GM18511 (cell line): Measurements from ENCODE around the gene SLC49A3.
"Not testable (repeated sequence)": the region's sequence is repeated elsewhere in the genome, so short reads cannot be mapped to it uniquely, and the experiment has no call there.

Source experiments
- ATAC-seq: cut with Tn5 transposase; IDR thresholded peaks from one replicate; pipeline ENCODE4 v1.9.1; 2021; ENCODE audit warnings: mild to moderate bottlenecking, moderate library complexity; ENCODE audit not compliant: unreplicated experiment

The SLC49A3 gene

GRCh38 chr4:703336-704197, 14.6 kb upstream of the SLC49A3 start:
- ATAC-seq, result no peak

- ATAC-seq, result no peak
Measured at GRCh38 chr4:702618-703048, 13.7 kb upstream of the SLC49A3 start.

DNA sequence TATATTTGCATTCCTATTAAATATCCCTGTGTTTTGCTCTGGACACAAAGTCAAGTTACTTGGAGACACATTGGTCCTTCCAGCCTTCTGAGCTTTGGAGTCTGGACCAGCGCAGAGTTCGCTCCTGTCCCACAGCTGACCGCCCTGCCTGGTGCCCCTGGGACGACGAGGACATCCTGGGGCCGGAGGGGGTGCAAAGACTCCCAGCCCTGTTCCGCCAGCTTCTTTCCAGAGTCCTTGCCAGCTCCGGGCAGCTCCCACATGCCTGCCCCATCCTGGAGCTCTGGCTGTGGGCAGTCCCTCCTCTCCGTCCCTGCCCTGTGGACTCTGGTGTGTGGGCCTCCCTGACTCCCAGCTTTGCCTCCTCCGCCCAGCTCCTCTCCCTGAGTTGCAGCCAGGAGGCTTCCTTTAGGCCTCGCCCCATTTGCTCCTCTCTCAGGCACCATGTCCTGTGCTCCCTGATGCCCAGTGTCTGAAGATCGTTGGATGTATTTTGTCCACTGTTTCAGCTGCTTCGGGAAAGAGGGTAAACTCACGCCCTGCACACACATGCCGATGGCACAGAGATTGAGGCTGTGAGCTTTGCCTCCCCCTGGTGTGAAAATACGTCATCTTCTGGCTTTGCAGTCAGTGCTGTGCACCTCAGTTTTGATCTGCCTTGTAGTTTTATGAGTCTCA, 11.8 kb upstream of the SLC49A3 start:
- ATAC-seq, result no peak

- ATAC-seq, result no peak
Measured at GRCh38 chr4:699816-700580, 11.0 kb upstream of the SLC49A3 start.

GRCh38 chr4:694341-694940, 5.5 kb upstream of the SLC49A3 start:
- ATAC-seq, result not testable (repeated sequence)

- ATAC-seq, result no peak
Measured at GRCh38 chr4:692771-693554, 4.0 kb upstream of the SLC49A3 start.

DNA sequence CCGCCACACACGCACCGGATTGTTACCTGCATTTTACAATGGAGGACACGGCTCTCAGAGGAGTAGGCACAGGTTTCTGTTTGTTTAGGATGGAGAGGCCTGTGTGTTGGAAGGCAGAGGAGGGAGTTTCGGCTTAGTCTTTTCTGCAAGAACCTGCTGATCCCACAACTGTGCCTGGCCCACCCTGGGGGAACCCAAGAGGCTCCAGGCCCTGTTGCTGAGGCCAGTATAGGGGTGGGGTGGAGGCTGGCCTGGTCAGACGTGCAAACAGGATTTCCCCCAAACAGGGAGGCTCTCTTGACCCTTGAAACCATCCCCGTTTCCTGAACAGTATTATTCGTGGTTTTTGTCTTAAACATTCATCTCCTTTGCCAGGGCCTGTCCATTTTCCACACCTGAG, 772 bp upstream of the SLC49A3 start:
- ATAC-seq, result no peak

GRCh38 chr4:687971-688853, 739 bp downstream of the SLC49A3 start:
- ATAC-seq, result no peak

DNA sequence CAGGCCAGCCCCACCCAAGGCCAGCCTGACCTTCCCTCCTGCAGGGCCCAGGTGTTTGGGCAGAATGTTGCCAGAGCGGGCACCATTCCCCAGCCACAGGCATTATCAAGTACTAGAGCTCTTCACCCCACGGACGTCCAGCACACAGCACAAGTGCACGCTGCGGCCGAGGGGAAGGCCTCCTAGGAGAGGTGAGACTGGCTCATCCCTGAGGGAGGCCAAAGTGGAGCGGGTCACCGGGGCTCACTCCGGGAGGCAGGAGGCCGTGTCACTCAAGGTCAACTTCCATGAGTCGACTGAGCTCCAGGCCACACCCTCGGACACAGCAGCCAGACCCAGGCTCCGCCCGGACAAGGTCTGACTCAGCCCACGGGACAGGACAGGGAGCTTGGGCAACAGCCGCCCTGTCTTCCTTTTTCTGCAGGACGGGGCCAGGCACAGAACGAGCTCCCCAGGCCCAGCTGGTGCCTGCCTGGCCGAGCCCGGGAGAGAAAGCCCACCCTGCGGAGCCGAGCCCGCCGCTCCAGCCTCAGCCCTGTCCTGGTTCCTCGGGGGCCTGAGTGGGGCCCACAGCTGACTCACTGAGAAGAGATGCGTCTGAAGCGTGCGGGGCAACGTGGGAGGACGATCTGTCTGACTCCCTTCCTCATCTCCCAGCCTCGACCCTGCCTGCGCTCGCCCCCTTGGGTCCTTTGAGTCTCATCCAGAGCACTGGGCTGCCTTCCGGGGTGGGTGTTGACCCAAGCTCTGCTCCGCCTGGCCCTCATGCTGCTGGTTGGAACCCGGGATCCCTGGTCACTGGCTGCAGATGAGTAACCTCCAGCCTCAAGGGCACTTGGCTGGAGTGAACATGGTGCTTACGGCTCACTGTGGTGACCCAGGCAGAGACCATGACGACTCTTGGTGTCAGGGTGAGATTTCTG, 1.6 kb downstream of the SLC49A3 start:
- ATAC-seq, result no peak

GRCh38 chr4:686413-687040, 2.4 kb downstream of the SLC49A3 start:
- ATAC-seq, result no peak

DNA sequence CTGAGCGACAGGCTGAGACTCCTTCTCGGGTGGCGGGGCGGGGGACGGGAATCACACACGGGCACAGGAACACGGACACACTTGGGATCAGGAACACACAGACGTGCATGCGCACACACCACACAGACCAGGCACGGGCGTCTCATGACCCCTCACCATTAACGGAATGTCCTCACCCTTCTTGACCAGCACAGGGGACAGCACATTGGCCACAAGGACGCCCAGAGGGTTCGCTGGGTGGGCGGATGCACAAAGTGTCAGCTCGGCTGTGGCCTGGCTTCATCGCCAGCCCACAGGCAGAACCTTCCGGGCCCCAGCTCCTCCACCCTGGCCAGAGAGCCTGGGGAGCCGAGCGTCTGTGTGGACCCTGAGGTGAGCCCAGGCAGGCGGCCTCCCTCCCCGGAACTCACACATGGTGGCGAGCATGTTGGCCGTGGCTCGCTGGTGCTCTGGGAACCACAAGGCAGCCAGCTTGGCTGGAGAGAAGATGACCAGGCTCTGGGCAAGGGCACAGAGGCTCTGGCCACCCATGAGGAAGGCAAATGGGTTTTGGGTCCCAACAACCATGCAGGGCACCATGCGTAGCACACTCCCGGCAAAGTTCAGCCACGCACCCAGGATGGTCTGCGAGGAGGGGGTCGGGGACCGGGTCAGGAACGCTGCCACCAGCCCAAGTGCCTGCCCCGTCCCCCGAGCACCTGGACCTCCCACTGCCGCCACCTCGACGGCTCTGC, 3.1 kb downstream of the SLC49A3 start:
- ATAC-seq, result no peak

- no peak for ATAC-seq
Measured at GRCh38 chr4:684623-685327, 4.2 kb downstream of the SLC49A3 start.

DNA sequence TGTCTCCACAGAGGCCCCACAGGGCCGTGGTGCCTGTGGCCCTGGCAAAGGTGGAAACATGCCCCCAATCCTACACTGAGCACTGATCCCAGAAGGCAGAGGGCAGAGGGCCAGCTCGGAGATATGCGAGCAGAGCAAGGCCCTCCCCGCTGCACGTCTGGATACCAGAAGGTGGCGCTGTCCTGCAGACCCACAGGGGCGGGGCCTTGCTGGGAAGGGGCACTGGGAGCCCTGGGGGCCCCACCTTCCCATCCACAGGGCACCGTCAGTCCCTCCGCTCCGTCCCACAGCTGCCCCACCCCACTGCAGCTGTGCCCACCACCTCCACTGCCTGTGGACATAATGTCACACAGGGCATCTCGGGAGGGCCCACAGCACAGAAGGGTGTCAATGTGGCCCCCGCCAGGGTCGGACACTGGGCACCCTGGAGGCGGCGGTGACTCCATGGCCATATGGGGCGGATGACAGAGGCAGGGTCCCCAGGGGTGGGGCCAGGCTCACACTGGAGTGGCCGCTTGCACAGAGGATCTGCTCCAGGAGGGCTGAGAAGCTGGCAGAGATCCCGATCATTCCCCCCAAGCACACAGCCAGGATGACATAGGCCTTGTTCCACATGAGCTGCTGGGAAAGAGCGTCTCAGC, 4.8 kb downstream of the SLC49A3 start:
- ATAC-seq, result no peak

- no peak for ATAC-seq
Measured at GRCh38 chr4:683247-683897, 5.6 kb downstream of the SLC49A3 start.

- no peak for ATAC-seq
Measured at GRCh38 chr4:682490-683172, 6.3 kb downstream of the SLC49A3 start.
